ENCODE data around the gene CDH8.

Gene CDH8

DNA sequence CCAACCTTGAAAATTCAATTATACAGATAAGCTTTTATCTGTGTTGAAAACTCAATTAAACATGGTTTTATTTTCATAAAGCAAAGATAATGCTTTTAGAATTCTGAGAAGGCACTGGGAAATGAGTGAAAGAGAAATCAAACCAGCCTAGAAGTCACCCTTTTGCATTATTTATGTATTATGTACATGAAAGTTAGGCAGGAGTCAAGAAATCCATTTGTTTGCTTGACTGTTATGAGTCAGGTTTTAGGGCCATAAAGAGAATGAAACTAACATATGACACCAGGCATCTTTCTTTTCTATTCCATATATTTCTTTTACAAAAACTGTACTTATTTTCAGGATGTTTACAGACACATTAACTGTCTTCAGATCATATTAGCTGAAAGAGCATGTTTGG is 23.3 kb upstream of the CDH8 start:
- Histone ChIP-seq H3K36me3 (ENCODE audit: control insufficient read depth, insufficient read depth, low read length) (no peaks in the 10 kb centered on the region), H3K9me3 (ENCODE audit: control insufficient read depth, low read length) (no peaks in the 10 kb centered on the region)

DNA sequence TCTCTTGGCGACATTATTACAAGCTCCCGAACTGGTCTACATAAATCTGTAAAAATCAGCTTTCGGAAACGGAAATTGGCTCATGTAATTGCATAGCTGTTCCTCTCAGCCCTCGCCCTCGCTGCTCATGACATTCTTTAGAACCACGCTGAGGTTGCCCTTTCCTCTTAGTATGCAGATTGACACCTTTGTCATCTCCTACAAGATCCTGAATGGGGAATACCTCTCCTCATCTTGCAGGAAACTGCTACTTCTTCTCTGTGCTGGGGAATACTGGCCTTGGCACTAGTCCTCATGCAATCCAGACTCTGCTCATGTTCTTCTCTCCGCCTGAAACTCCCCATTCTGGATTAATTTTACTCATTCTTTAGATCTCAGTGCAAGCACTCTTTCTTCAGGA is 22.2 kb upstream of the CDH8 start:
- H3K27me3 ChIP-seq (ENCODE audit: control insufficient read depth, insufficient read depth, low read length, poor library complexity, severe bottlenecking) = no peaks in the 10 kb centered on the region
- H3K4me1 ChIP-seq (ENCODE audit: control insufficient read depth, insufficient read depth, low read length) = no peaks in the 10 kb centered on the region
- H3K4me3 ChIP-seq (ENCODE audit: insufficient read depth, low read depth, low read length) = no peak overlapping the region
- H3K9me3 ChIP-seq (ENCODE audit: control insufficient read depth, low read length) = no peaks in the 10 kb centered on the region
- 55 to 60% methylated on average over 8 of the region's 8 CpGs for WGBS, 2 experiments
- no peak overlapping the region for H3K27ac ChIP-seq (ENCODE audit: insufficient read depth, low read depth, low read length, poor library complexity, severe bottlenecking)
- H3K36me3 ChIP-seq (ENCODE audit: control insufficient read depth, insufficient read depth, low read length) = no peaks in the 10 kb centered on the region

More for the DNA sequence above, 23.3 kb upstream of the CDH8 start:
- Histone ChIP-seq H3K4me1 (ENCODE audit: control insufficient read depth, insufficient read depth, low read length) (no peaks in the 10 kb centered on the region), H3K27ac (ENCODE audit: insufficient read depth, low read depth, low read length, poor library complexity, severe bottlenecking) (no peak overlapping the region), H3K27me3 (ENCODE audit: control insufficient read depth, insufficient read depth, low read length, poor library complexity, severe bottlenecking) (no peaks in the 10 kb centered on the region), H3K4me3 (ENCODE audit: insufficient read depth, low read depth, low read length) (no peak overlapping the region)

DNA sequence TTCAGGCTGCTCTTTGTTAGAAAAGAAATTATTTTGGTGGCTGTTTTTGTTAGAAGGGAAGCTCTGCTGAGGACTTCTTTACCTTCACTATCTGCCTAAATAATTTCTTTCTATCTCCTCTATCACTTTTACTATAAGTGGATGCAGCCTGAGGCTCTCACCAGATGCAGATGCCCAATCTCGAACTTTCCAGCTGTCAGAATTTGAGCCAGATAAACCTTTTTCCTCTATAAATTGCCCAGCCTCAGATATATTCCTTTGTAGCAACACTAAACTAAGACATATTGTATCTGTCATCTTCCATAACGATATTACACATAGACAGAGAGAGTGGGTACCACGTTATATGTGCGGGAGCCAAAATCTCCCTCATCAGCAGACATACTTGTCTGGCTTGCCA is 15.7 kb upstream of the CDH8 start:
- H3K36me3 ChIP-seq (ENCODE audit: control insufficient read depth, insufficient read depth, low read length) = no peaks in the 10 kb centered on the region
- WGBS, 2 experiments = 96% methylated on average over 4 of the region's 4 CpGs
- no peak overlapping the region for H3K4me3 ChIP-seq (ENCODE audit: insufficient read depth, low read depth, low read length)
- no peaks in the 10 kb centered on the region for H3K27me3 ChIP-seq (ENCODE audit: control insufficient read depth, insufficient read depth, low read length, poor library complexity, severe bottlenecking)
- H3K9me3 ChIP-seq (ENCODE audit: control insufficient read depth, low read length) = no peaks in the 10 kb centered on the region
- no peaks in the 10 kb centered on the region for H3K4me1 ChIP-seq (ENCODE audit: control insufficient read depth, insufficient read depth, low read length)
- H3K27ac ChIP-seq (ENCODE audit: insufficient read depth, low read depth, low read length, poor library complexity, severe bottlenecking) = no peak overlapping the region

DNA sequence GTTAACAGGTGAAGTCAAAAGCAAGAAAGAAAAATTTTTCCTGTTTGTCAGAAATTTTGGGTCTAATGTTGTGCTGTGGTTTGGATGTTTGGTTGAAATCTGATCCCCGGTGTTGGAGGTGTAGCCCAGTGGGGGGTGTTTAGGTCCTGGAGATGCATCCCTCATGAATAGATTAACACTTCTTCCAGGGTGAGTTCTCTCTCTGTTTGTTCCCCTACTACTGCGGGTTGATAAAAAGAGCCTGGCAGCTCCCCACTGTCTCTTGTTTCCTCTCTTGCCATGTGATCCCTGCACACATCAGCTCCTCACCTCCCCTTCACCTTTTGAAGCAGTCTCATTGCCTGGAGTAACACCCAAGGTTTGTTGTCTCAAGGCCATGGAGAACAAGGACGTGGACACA is 14.6 kb upstream of the CDH8 start:
- Histone ChIP-seq H3K27ac (ENCODE audit: insufficient read depth, low read depth, low read length, poor library complexity, severe bottlenecking) (no peak overlapping the region), H3K4me3 (ENCODE audit: insufficient read depth, low read depth, low read length) (no peak overlapping the region), H3K9me3 (ENCODE audit: control insufficient read depth, low read length) (no peaks in the 10 kb centered on the region), H3K4me1 (ENCODE audit: control insufficient read depth, insufficient read depth, low read length) (no peaks in the 10 kb centered on the region), H3K27me3 (ENCODE audit: control insufficient read depth, insufficient read depth, low read length, poor library complexity, severe bottlenecking) (no peaks in the 10 kb centered on the region), H3K36me3 (ENCODE audit: control insufficient read depth, insufficient read depth, low read length) (no peaks in the 10 kb centered on the region)
- WGBS, 2 experiments = 27 to 34% methylated on average over 3 of the region's 3 CpGs

DNA sequence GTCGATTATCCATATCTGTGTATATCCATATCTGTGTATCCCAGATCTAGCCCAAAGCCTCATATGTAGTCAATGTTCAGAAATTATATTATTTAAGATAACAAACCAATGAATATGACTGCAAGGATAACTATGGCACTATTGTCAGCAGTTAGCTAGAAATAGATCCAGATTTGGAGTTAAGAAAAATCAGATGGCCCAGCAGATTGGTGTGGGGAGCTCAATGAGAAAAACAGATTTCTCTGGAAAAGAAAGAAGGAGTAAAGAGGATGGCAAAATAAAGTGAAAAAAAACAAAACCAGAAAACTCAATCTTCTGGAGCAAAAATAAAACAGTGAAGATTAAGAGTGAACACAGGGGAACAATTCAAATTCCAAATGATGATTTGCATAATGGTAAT is 10.6 kb upstream of the CDH8 start:
- Histone ChIP-seq H3K9me3 (ENCODE audit: control insufficient read depth, low read length) (no peaks in the 10 kb centered on the region), H3K4me3 (ENCODE audit: insufficient read depth, low read depth, low read length) (no peak overlapping the region), H3K27me3 (ENCODE audit: control insufficient read depth, insufficient read depth, low read length, poor library complexity, severe bottlenecking) (no peaks in the 10 kb centered on the region), H3K36me3 (ENCODE audit: control insufficient read depth, insufficient read depth, low read length) (no peaks in the 10 kb centered on the region), H3K27ac (ENCODE audit: insufficient read depth, low read depth, low read length, poor library complexity, severe bottlenecking) (no peak overlapping the region), H3K4me1 (ENCODE audit: control insufficient read depth, insufficient read depth, low read length) (no peaks in the 10 kb centered on the region)
- WGBS, 2 experiments = 83 to 100% methylated on average over 1 of the region's 1 CpG

DNA sequence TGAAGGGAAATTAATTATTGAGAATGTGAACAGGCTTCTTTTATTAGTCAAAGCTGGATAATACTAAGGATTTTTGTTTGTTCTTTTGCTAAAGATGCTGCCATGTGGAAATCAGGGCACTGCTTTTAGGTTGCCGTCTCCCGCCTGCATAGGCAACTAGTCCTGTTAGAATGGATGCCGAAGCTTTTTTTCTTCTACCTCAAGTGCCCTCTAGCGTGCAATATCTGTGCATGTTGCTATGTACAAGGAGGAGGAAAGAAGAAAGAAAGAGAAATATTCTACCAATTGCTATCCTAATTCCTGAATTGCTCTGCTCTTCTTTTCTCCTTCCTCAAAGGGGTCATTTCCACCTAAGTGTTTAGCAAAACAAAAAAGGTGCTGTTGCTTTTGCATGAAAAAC is 5.2 kb upstream of the CDH8 start:
- H3K9me3 ChIP-seq (ENCODE audit: control insufficient read depth, low read length) = no peaks in the 10 kb centered on the region
- H3K36me3 ChIP-seq (ENCODE audit: control insufficient read depth, insufficient read depth, low read length) = no peaks in the 10 kb centered on the region
- H3K4me1 ChIP-seq (ENCODE audit: control insufficient read depth, insufficient read depth, low read length) = peaks cover 9% of the 10 kb centered on the region
- no peak overlapping the region for H3K27ac ChIP-seq (ENCODE audit: insufficient read depth, low read depth, low read length, poor library complexity, severe bottlenecking)
- H3K4me3 ChIP-seq (ENCODE audit: insufficient read depth, low read depth, low read length) = no peak overlapping the region
- 21 to 36% methylated on average over 3 of the region's 4 CpGs for WGBS, 2 experiments
- peaks cover 28% of the 10 kb centered on the region for H3K27me3 ChIP-seq (ENCODE audit: control insufficient read depth, insufficient read depth, low read length, poor library complexity, severe bottlenecking)

DNA sequence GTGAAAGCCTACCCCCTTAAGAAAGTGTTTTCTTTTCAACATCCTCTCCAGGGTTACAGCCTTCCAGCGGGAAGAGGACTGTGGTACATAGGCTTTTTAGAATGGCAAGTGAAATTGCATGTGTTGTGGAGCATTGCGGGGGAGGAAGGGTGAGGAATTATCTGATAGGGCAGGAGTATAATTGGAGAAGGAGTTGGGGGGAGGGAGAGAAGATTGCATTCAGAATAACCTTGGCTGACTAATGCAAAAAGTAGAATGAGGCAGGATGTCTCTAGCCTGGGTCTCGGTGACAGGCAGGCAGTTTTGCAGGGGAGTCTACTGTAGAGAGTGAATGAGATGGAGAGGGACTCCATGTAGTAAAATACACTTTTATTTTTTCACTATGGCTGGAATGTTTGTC is 2.4 kb upstream of the CDH8 start:
- Histone ChIP-seq H3K27me3 (ENCODE audit: control insufficient read depth, insufficient read depth, low read length, poor library complexity, severe bottlenecking) (peaks cover 53% of the 10 kb centered on the region), H3K4me3 (ENCODE audit: insufficient read depth, low read depth, low read length) (no peak overlapping the region), H3K4me1 (ENCODE audit: control insufficient read depth, insufficient read depth, low read length) (peaks cover 15% of the 10 kb centered on the region), H3K27ac (ENCODE audit: insufficient read depth, low read depth, low read length, poor library complexity, severe bottlenecking) (no peak overlapping the region), H3K36me3 (ENCODE audit: control insufficient read depth, insufficient read depth, low read length) (no peaks in the 10 kb centered on the region), H3K9me3 (ENCODE audit: control insufficient read depth, low read length) (no peaks in the 10 kb centered on the region)
- 43 to 45% methylated on average over 3 of the region's 3 CpGs for WGBS, 2 experiments

DNA sequence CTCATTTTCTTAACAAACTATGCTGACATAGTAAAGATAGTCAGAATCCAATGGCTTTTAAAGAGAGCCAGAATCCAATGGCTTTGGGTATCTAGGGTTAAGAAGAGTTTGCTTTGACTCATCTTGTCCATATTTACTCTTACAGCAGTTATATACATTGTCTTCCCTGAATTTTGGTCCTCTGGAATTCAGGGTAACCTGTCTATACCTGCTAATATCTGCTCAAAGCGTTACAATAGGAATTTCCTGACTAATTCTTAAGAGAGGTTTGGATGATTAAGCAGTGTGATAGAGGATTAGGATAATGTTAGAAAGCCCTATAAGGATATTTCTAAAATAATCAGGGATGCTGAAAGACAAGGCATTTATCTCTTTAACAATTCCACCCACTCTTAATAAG is 2.0 kb upstream of the CDH8 start:
- no peaks in the 10 kb centered on the region for H3K9me3 ChIP-seq (ENCODE audit: control insufficient read depth, low read length)
- peaks cover 17% of the 10 kb centered on the region for H3K4me1 ChIP-seq (ENCODE audit: control insufficient read depth, insufficient read depth, low read length)
- peaks cover 57% of the 10 kb centered on the region for H3K27me3 ChIP-seq (ENCODE audit: control insufficient read depth, insufficient read depth, low read length, poor library complexity, severe bottlenecking)
- no peak overlapping the region for H3K27ac ChIP-seq (ENCODE audit: insufficient read depth, low read depth, low read length, poor library complexity, severe bottlenecking)
- no peak overlapping the region for H3K4me3 ChIP-seq (ENCODE audit: insufficient read depth, low read depth, low read length)
- no peaks in the 10 kb centered on the region for H3K36me3 ChIP-seq (ENCODE audit: control insufficient read depth, insufficient read depth, low read length)
- WGBS, 2 experiments = 50 to 91% methylated on average over 1 of the region's 1 CpG

DNA sequence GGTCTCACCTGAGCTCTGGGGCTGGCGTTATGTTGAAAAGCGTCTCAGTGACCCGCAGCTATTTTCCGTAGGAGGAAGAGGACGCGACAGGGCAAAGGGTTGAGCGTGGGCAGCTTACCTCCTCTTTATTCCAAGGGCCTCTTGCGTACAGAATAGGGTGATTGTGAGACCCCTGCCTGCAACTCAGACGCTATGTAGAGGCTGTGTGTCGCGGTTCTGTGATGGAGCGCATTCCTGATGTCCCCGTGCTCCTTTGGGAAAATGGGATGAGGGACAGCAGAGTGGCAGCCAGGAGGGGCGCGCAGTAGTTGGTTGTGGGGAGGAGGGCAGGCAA is 531 bp upstream of the CDH8 start:
- no peaks in the 10 kb centered on the region for H3K9me3 ChIP-seq (ENCODE audit: control insufficient read depth, low read length)
- peaks cover 64% of the 10 kb centered on the region for H3K27me3 ChIP-seq (ENCODE audit: control insufficient read depth, insufficient read depth, low read length, poor library complexity, severe bottlenecking)
- H3K4me3 ChIP-seq (ENCODE audit: insufficient read depth, low read depth, low read length) = peak overlapping the region; percentile 69
- no peak overlapping the region for H3K27ac ChIP-seq (ENCODE audit: insufficient read depth, low read depth, low read length, poor library complexity, severe bottlenecking)
- 2 to 3% methylated on average over 15 of the region's 15 CpGs for WGBS, 2 experiments
- H3K36me3 ChIP-seq (ENCODE audit: control insufficient read depth, insufficient read depth, low read length) = no peaks in the 10 kb centered on the region
- H3K4me1 ChIP-seq (ENCODE audit: control insufficient read depth, insufficient read depth, low read length) = peaks cover 17% of the 10 kb centered on the region

DNA sequence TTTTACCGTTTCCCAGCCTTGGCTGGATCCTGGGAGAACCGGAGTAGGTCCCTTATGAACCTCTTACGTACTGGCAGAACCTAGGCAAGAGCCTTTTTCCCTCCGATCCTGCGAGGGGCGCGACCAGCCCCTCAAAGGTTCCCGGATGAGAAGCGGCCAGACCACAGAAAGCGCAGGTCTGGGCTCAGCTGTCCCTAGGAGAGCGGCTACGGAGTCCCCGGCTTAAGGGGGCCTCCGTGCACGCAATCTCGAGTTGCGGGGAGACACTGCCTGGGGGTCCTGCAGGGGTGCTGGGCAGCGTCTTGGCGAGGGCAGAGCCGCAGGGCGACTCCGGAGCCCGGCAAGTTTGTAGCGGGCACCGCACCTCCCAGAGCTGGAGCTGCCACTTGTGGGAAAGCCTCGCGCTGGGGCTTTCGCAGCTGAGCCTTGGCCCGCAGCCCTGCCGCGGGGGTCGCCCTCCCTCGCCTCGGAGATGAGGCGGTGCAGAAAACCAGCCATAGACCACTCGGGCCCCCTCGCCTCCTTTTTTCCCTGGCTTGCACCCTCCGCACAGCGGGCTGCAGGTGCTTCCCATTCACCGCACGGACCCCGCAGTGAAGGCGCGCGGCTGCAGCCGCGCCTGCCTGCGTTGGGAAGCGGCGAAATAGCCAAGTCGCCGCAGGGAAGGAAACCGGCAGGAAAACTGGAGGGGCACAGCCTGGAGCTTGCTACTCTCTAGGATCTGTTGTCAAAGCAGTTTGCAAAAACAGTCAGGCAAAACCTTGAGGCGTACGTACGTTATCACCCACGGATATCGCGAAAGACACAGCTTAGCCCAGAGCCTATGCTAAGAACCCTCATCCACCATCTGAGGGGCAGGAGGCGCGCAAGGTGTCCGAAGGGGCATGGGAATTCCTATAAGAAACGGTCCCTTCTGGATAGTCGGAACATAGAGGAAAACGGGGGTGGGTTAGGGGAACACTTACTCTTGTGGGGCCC is 834 bp downstream of the CDH8 start:
- Histone ChIP-seq H3K9me3 (ENCODE audit: control insufficient read depth, low read length) (no peaks in the 10 kb centered on the region), H3K4me3 (ENCODE audit: insufficient read depth, low read depth, low read length) (peak overlapping the region; percentile 69), H3K27ac (ENCODE audit: insufficient read depth, low read depth, low read length, poor library complexity, severe bottlenecking) (no peak overlapping the region), H3K36me3 (ENCODE audit: control insufficient read depth, insufficient read depth, low read length) (no peaks in the 10 kb centered on the region), H3K4me1 (ENCODE audit: control insufficient read depth, insufficient read depth, low read length) (peaks cover 17% of the 10 kb centered on the region), H3K27me3 (ENCODE audit: control insufficient read depth, insufficient read depth, low read length, poor library complexity, severe bottlenecking) (peaks cover 64% of the 10 kb centered on the region)
- 0% methylated on average over 65 of the region's 65 CpGs for WGBS, 2 experiments

Data from ectodermal cell (in vitro differentiated cells).